ENCODE measurements around the gene MAT1A. TPM values are rescaled to one million over a fixed set of nuclear protein-coding genes. Genes with fewer than 3 reads are reported as not detected.

MAT1A gene
- total RNA-seq, 1 experiment from 2014 or later = 2.1 TPM

DNA sequence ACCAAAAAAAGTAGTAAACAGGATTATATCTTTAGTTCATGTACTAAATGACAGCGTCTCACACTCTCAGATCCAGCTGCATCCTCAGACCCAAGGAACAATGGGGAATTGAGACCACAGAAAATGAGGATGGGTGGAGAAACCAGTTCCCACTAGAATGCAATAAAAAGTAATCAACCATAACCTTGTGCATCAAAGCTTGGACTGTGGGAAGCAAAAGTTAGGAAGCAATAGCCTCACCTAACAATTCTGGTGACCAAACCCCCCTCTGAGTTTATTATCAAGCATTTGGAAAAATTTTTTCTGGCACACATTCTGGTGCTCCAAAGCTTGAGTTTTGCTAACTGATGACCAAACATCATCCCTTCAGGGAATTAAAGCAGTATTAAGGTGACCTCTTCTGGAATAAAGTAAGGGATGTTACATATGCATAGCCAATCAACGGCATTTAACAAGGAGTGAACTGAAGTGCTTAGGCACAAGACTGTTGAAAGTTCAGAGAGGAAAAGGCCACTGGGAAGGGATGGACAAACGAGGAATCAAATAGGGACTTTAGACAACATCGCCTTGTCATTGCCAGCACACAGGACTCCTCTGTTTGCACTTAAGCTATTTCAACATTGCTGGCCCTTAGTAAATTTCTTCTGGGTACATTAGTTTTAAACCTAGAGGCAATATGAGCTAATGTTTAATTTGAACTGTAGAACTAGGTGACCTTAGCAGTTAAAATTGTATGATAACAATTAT is 1.2 kb upstream of the MAT1A start:
- H3K4me3 Mint-ChIP-seq = no peak overlapping the region
- no peak overlapping the region for H4K5ac ChIP-seq (ENCODE audit: insufficient read length, low read depth, low read length)
- H3T11ph ChIP-seq (ENCODE audit: low read length) = no peak overlapping the region
- no peak overlapping the region for H2BK15ac ChIP-seq (ENCODE audit: low read depth, low read length)
- no peaks in the 10 kb centered on the region for H3K79me1 ChIP-seq (ENCODE audit: insufficient read depth, low read depth, low read length, poor library complexity, severe bottlenecking)
- H4K91ac ChIP-seq (ENCODE audit: insufficient read length, low read depth, low read length) = no peak overlapping the region
- no peak overlapping the region for H3K14ac ChIP-seq (ENCODE audit: insufficient read depth, low read length)
- H3K27ac Mint-ChIP-seq = no peak overlapping the region
- WGBS (ENCODE audit: extremely low coverage, insufficient read length, low lambda C conversion rate) = no CpG with 5 or more reads among the region's 4 CpGs
- peaks cover 33% of the 10 kb centered on the region for H3K27me3 Mint-ChIP-seq (ENCODE audit: low read depth)
- TF ChIP-seq, protein P1, sequence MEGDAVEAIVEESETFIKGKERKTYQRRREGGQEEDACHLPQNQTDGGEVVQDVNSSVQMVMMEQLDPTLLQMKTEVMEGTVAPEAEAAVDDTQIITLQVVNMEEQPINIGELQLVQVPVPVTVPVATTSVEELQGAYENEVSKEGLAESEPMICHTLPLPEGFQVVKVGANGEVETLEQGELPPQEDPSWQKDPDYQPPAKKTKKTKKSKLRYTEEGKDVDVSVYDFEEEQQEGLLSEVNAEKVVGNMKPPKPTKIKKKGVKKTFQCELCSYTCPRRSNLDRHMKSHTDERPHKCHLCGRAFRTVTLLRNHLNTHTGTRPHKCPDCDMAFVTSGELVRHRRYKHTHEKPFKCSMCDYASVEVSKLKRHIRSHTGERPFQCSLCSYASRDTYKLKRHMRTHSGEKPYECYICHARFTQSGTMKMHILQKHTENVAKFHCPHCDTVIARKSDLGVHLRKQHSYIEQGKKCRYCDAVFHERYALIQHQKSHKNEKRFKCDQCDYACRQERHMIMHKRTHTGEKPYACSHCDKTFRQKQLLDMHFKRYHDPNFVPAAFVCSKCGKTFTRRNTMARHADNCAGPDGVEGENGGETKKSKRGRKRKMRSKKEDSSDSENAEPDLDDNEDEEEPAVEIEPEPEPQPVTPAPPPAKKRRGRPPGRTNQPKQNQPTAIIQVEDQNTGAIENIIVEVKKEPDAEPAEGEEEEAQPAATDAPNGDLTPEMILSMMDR (conservative IDR thresholded peaks at IDR 0.05) = no peak
- H2AFZ ChIP-seq (ENCODE audit: low read length) = no peak overlapping the region
- no peak overlapping the region for H2BK12ac ChIP-seq (ENCODE audit: insufficient read length, low read depth, low read length)
- no peak overlapping the region for H3K27ac ChIP-seq (ENCODE audit: insufficient read length, low read depth, low read length)
- no peak overlapping the region for H2AK5ac ChIP-seq (ENCODE audit: insufficient read length, low read length)
- DNase-seq = no peak
- H2BK5ac ChIP-seq (ENCODE audit: insufficient read length, low read length) = no peak overlapping the region
- no peak overlapping the region for H3K9ac ChIP-seq (ENCODE audit: extremely low read depth, insufficient read length, low read length)
- no peaks in the 10 kb centered on the region for H3K23me2 ChIP-seq (ENCODE audit: insufficient read length, low read depth, low read length, poor library complexity, severe bottlenecking)
- H3K18ac ChIP-seq (ENCODE audit: insufficient read length, low read depth, low read length) = no peak overlapping the region
- H4K20me1 ChIP-seq (ENCODE audit: control insufficient read depth, insufficient read depth, insufficient read length) = no peaks in the 10 kb centered on the region
- H2BK20ac ChIP-seq (ENCODE audit: low read depth, low read length, poor library complexity, severe bottlenecking) = no peak overlapping the region
- H4K8ac ChIP-seq (replicated peaks; ENCODE audit: insufficient read length, low read depth, low read length) = no peak overlapping the region
- H3K4ac ChIP-seq (ENCODE audit: low read depth, low read length) = no peak overlapping the region
- no peak overlapping the region for H3K56ac ChIP-seq (ENCODE audit: insufficient read length, low read depth, low read length)
- no peaks in the 10 kb centered on the region for H3K9me3 ChIP-seq (ENCODE audit: control insufficient read depth, low read depth, low read length)
- no peak overlapping the region for H3K4me2 ChIP-seq (ENCODE audit: insufficient read depth, insufficient read length, low read length)
- no peaks in the 10 kb centered on the region; the same call in 1 of the 2 replicates for H3K4me1 ChIP-seq (ENCODE audit: insufficient read depth, low read length)
- no peaks in the 10 kb centered on the region for H3K79me2 ChIP-seq (ENCODE audit: insufficient read depth, low read length)
- peaks cover 0 to 4% of the 10 kb centered on the region in 2 experiments; a peak in 1 of 5 replicates for H3K9me3 Mint-ChIP-seq
- H2BK120ac ChIP-seq (ENCODE audit: low read depth, low read length, poor library complexity, severe bottlenecking) = no peak overlapping the region
- H3K27me3 ChIP-seq (ENCODE audit: insufficient read depth, low read length) = no peaks in the 10 kb centered on the region; the same call in 1 of the 2 replicates
- H3K36me3 Mint-ChIP-seq (ENCODE audit: insufficient read depth in 1 of 3, low read depth in 3 of 3) = no peaks in the 10 kb centered on the region; a peak in 1 of 7 replicates
- no peak overlapping the region for H3K23ac ChIP-seq (ENCODE audit: insufficient read length, low read depth, low read length)
- peaks cover 6 to 10% of the 10 kb centered on the region in 2 experiments for H3K4me1 Mint-ChIP-seq

Measured in H9 (cell line).